Osteoblast (primary cell): ENCODE results near the gene PUM1. TPM values are rescaled to one million over a fixed set of nuclear protein-coding genes. Genes with fewer than 3 reads are reported as not detected.

Experiments used
- DNase-seq: peaks from one replicate; pipeline ENCODE4 v3.0.0; 2011; ENCODE audit warnings: low spot score, mixed read lengths; ENCODE audit not compliant: insufficient read length; ENCODE audit errors: missing footprints
- H2AFZ ChIP-seq: 2 replicates; pipeline ENCODE4 v1.6.0; 2011; ENCODE audit warnings: mild to moderate bottlenecking, low read length
- H3K27ac ChIP-seq: 2 replicates; pipeline ENCODE4 v1.5.1; 2011; ENCODE audit warnings: mild to moderate bottlenecking, low read depth, low read length, moderate library complexity
- H3K27me3 ChIP-seq: 2 replicates; pipeline ENCODE4 v1.6.0; 2012; ENCODE audit warnings: mild to moderate bottlenecking, control low read depth, inconsistent platforms, low read length, moderate library complexity; ENCODE audit not compliant: insufficient read depth
- H3K36me3 ChIP-seq: 2 replicates; pipeline ENCODE4 v1.5.1; 2011; ENCODE audit warnings: mild to moderate bottlenecking, low read length, control low read depth, moderate library complexity; ENCODE audit not compliant: insufficient read depth
- H3K4me1 ChIP-seq: 2 replicates; pipeline ENCODE4 v1.5.1; 2011; ENCODE audit warnings: mild to moderate bottlenecking, low read length, control low read depth, moderate library complexity; ENCODE audit not compliant: insufficient read depth
- H3K4me2 ChIP-seq: 2 replicates; pipeline ENCODE4 v1.6.0; 2011; ENCODE audit warnings: mild to moderate bottlenecking, low read length; ENCODE audit not compliant: insufficient read depth
- H3K4me3 ChIP-seq: fragments of 200-600 bp; sonication (generic); 3 replicates; pipeline ENCODE4 v1.5.1; 2012; ENCODE audit warnings: mild to moderate bottlenecking, low read length, inconsistent platforms; ENCODE audit not compliant: insufficient read depth
- H3K79me2 ChIP-seq: 2 replicates; pipeline ENCODE4 v1.6.0; 2012; ENCODE audit warnings: mild to moderate bottlenecking, low read length, control low read depth, inconsistent platforms; ENCODE audit not compliant: insufficient read depth
- H3K9me3 ChIP-seq: 2 replicates; pipeline ENCODE4 v1.5.1; 2011; ENCODE audit warnings: low read depth, low read length, control low read depth
- H4K20me1 ChIP-seq: 2 replicates; pipeline ENCODE4 v1.6.0; 2012; ENCODE audit warnings: mild to moderate bottlenecking, low read length, control low read depth; ENCODE audit not compliant: insufficient read depth
- total RNA-seq: library from RNA; depleted of rRNA; stranded (reverse); fragments of >200 nt; gene quantifications from 2 replicates; pipeline ENCODE4 v1.2.3, GENCODE V29; 2012
- TF ChIP-seq, protein P1 (sequence below): IDR thresholded peaks from 2 replicates; pipeline ENCODE4 v1.5.1; 2011; ENCODE audit warnings: mild to moderate bottlenecking, low read depth, low read length, moderate library complexity; ENCODE audit errors: extremely low read depth

The PUM1 gene
- total RNA-seq, 1 donor: 68.8 TPM

- peaks cover 20% of the 10 kb centered on the region for H3K4me1 ChIP-seq
- no peaks in the 10 kb centered on the region for H3K9me3 ChIP-seq
- H3K36me3 ChIP-seq: peaks cover 34% of the 10 kb centered on the region
- peaks cover 92% of the 10 kb centered on the region for H3K79me2 ChIP-seq
- H3K4me3 ChIP-seq: no peak overlapping the region
- DNase-seq: no peak
- no peak overlapping the region for H3K27ac ChIP-seq
- H2AFZ ChIP-seq: no peak overlapping the region
- no peak overlapping the region for H3K4me2 ChIP-seq
- peaks cover 43% of the 10 kb centered on the region for H4K20me1 ChIP-seq
- TF ChIP-seq, protein P1, sequence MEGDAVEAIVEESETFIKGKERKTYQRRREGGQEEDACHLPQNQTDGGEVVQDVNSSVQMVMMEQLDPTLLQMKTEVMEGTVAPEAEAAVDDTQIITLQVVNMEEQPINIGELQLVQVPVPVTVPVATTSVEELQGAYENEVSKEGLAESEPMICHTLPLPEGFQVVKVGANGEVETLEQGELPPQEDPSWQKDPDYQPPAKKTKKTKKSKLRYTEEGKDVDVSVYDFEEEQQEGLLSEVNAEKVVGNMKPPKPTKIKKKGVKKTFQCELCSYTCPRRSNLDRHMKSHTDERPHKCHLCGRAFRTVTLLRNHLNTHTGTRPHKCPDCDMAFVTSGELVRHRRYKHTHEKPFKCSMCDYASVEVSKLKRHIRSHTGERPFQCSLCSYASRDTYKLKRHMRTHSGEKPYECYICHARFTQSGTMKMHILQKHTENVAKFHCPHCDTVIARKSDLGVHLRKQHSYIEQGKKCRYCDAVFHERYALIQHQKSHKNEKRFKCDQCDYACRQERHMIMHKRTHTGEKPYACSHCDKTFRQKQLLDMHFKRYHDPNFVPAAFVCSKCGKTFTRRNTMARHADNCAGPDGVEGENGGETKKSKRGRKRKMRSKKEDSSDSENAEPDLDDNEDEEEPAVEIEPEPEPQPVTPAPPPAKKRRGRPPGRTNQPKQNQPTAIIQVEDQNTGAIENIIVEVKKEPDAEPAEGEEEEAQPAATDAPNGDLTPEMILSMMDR: no peak
- no peaks in the 10 kb centered on the region for H3K27me3 ChIP-seq
Measured at GRCh38 chr1:30982431-30982830, 83.1 kb downstream of the PUM1 start.

- H3K79me2 ChIP-seq: peaks cover 88% of the 10 kb centered on the region
- H3K27me3 ChIP-seq: no peaks in the 10 kb centered on the region
- H4K20me1 ChIP-seq: peaks cover 53% of the 10 kb centered on the region
- no peak overlapping the region for H3K4me3 ChIP-seq
- H3K36me3 ChIP-seq: peaks cover 34% of the 10 kb centered on the region
- no peak overlapping the region for H2AFZ ChIP-seq
- no peak overlapping the region for H3K4me2 ChIP-seq
- no peaks in the 10 kb centered on the region for H3K9me3 ChIP-seq
- DNase-seq: no peak
- TF ChIP-seq, protein P1: no peak
- no peak overlapping the region for H3K27ac ChIP-seq
- peaks cover 31% of the 10 kb centered on the region for H3K4me1 ChIP-seq
Measured at GRCh38 chr1:30981172-30981571, 84.3 kb downstream of the PUM1 start.

DNA sequence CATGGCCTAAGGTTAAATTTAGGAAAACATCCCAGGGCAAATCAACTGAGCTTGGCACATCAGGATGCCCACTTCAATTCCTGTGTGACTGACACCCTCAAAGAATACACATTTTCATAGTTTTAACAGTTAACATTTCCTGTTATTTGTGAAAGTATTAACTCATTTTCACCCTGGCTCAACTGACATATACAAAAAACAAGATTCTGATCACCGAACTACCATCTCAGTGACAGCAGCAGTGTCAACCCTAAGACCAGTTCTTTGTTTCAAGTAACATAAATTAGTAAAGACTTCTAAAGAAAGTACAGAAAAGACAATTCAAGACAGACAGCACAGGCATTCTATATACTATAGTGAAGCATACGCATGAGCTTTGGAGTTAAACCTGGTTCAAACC, 88.0 kb downstream of the PUM1 start:
- Histone ChIP-seq H4K20me1 (peaks cover 35% of the 10 kb centered on the region), H3K4me1 (peaks cover 25% of the 10 kb centered on the region), H3K79me2 (peaks cover 72% of the 10 kb centered on the region), H3K4me2 (peak overlapping the region; percentile 9), H3K9me3 (no peaks in the 10 kb centered on the region), H3K27me3 (no peaks in the 10 kb centered on the region), H3K4me3 (no peak overlapping the region), H3K27ac (no peak overlapping the region), H3K36me3 (peaks cover 38% of the 10 kb centered on the region), H2AFZ (no peak overlapping the region)
- no peak for DNase-seq
- TF ChIP-seq, protein P1: no peak

- no peak for DNase-seq
- peaks cover 23% of the 10 kb centered on the region for H3K4me1 ChIP-seq
- H3K9me3 ChIP-seq: no peaks in the 10 kb centered on the region
- H3K36me3 ChIP-seq: peaks cover 38% of the 10 kb centered on the region
- peak overlapping the region; percentile 9 for H3K4me2 ChIP-seq
- no peaks in the 10 kb centered on the region for H3K27me3 ChIP-seq
- no peak overlapping the region for H3K4me3 ChIP-seq
- no peak overlapping the region for H2AFZ ChIP-seq
- H3K79me2 ChIP-seq: peaks cover 70% of the 10 kb centered on the region
- TF ChIP-seq, protein P1: no peak
- peaks cover 30% of the 10 kb centered on the region for H4K20me1 ChIP-seq
- H3K27ac ChIP-seq: peak overlapping the region; percentile 42
Measured at GRCh38 chr1:30977105-30977504, 88.4 kb downstream of the PUM1 start.
